ENCODE data around the gene FOXA3.

DNA sequence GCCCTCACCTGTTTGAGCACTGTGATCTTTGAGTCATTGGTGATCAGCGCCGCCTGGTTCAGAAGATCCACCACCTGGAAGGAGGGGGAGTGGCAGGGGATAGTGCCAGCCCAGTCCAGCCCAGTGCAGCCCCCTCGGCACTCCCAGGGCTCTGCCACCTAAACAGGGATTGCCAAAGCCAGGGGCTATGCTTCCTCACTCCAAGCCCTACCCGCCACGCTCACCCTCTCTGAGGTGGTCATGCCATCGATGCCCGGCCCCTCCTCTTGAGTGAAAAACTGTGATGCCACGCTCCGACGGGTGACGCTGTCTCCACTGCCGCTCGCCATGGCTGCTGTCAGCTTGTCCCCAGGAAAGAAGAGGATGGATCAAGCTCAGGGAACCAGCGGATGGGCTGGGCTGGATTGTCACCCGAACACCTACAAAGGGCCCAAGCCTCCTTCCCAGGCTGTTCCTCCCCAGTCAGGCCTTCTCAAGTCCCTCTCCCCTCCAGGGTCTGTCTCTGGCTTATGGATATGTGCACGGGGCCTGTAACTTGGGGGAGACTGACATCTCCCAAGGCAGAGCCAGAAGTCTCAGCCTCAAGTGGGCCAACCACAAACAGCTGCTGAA is 9.9 kb upstream of the FOXA3 start:
- TF ChIP-seq, protein P1, sequence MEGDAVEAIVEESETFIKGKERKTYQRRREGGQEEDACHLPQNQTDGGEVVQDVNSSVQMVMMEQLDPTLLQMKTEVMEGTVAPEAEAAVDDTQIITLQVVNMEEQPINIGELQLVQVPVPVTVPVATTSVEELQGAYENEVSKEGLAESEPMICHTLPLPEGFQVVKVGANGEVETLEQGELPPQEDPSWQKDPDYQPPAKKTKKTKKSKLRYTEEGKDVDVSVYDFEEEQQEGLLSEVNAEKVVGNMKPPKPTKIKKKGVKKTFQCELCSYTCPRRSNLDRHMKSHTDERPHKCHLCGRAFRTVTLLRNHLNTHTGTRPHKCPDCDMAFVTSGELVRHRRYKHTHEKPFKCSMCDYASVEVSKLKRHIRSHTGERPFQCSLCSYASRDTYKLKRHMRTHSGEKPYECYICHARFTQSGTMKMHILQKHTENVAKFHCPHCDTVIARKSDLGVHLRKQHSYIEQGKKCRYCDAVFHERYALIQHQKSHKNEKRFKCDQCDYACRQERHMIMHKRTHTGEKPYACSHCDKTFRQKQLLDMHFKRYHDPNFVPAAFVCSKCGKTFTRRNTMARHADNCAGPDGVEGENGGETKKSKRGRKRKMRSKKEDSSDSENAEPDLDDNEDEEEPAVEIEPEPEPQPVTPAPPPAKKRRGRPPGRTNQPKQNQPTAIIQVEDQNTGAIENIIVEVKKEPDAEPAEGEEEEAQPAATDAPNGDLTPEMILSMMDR (IDR thresholded peaks at IDR 0.05) = no peak
- no peak for TF ChIP-seq POLR2A (IDR thresholded peaks at IDR 0.05)
- TF ChIP-seq EP300 (IDR thresholded peaks at IDR 0.05) = no peak
